Heart left ventricle (tissue), 16 donors: Measurements from ENCODE around the gene CPNE2. TPM values are rescaled to one million over a fixed set of nuclear protein-coding genes. Genes with fewer than 3 reads are reported as not detected.

Experiments
- ATAC-seq, 4 donors: fragments of 200-7000 bp; cut with Tn5 transposase; one replicate each; pipeline ENCODE4 v1.9.1; 2020 to 2022; ENCODE audit warnings: moderate library complexity in 4 of 4, mild to moderate bottlenecking in 3 of 4, moderate number of reproducible peaks in 1 of 4
- DNase-seq, 5 donors: peaks; one replicate each; pipeline ENCODE4 v3.0.0-alpha.2; 2020
- H3K27ac ChIP-seq, 12 donors: fragments of 200-600 bp; sonication (generic) in 4 of 12; one replicate each; pipeline versions ENCODE4 v1.5.0 to v1.8.0; 2016 to 2022; ENCODE audit warnings: mild to moderate bottlenecking in 2 of 12
- H3K27me3 ChIP-seq, 9 donors: fragments of 200-600 bp; sonication (generic) in 2 of 9; one replicate each; pipeline versions ENCODE4 v1.5.1 to v1.8.0; 2016 to 2022; ENCODE audit warnings: mild to moderate bottlenecking in 3 of 9
- H3K36me3 ChIP-seq, 9 donors: fragments of 200-600 bp; sonication (generic) in 2 of 9; one replicate each; pipeline versions ENCODE4 v1.5.0 to v1.8.0; 2018 to 2022; ENCODE audit warnings: mild to moderate bottlenecking in 2 of 9
- H3K4me1 ChIP-seq, 12 donors: fragments of 200-600 bp; sonication (generic) in 4 of 12; one replicate each; pipeline versions ENCODE4 v1.5.0 to v1.8.0; 2016 to 2022; ENCODE audit warnings: mild to moderate bottlenecking in 3 of 12
- H3K4me3 ChIP-seq, 12 donors: fragments of 200-600 bp; sonication (generic) in 4 of 12; one replicate each; pipeline versions ENCODE4 v1.5.0 to v1.8.0; 2017 to 2022; ENCODE audit warnings: mild to moderate bottlenecking in 9 of 12, moderate library complexity in 4 of 12
- H3K9me3 ChIP-seq, 12 donors: fragments of 200-600 bp; sonication (generic) in 4 of 12; one replicate each; pipeline versions ENCODE4 v1.5.0 to v1.8.0; 2016 to 2022; ENCODE audit warnings: mild to moderate bottlenecking in 1 of 12
- POLR2A ChIP-seq, 2 donors: fragments of 450-650 bp; IDR thresholded peaks; one replicate each; pipeline ENCODE4 v1.6.1; 2017; ENCODE audit warnings: antibody characterized with exemption in 2 of 2, mild to moderate bottlenecking in 2 of 2, moderate library complexity in 2 of 2
- WGBS, 4 donors: extraction: QIAGEN DNeasy Blood & Tissue Kit in 2 of 4; methylation state at CpG; one replicate each; pipeline versions ENCODE4 v1.1.5 to v1.1.7; 2013 to 2018; 5-methylcytosine and 5-hydroxymethylcytosine counted together
- intact Hi-C, 10 donors: fragments of 100-400 bp; cut with DNase I; formaldehyde crosslinking; loops; one replicate each; pipeline versions ENCODE4 v1.11.1 to v1.14.2; 2022
- polyA plus RNA-seq, 2 donors: library from polyadenylated mRNA; stranded (reverse); fragments of 200-250 nt; gene quantifications; one replicate each; pipeline ENCODE4 v1.2.3, GENCODE V29; 2013
- total RNA-seq, 9 donors: library from RNA; depleted of rRNA in 2 of 9; stranded (reverse); fragments of >200 nt in 2 of 9; fragmentation: NEBNext Ultra II Directional in 3 of 9; extraction: Animal tissue kit (Norgen Biotek cat#: 25700) in 3 of 9; gene quantifications; one replicate each; pipeline versions ENCODE4 v1.1.0 to v1.2.4, GENCODE V29; 2016 to 2023
- TF ChIP-seq, protein P1 (sequence below), 12 donors: fragments of 200-600 bp; sonication (generic) in 4 of 12; IDR thresholded peaks; one replicate each; pipeline versions ENCODE4 v1.5.0 to v1.8.0; 2018 to 2022; ENCODE audit warnings: antibody characterized with exemption in 12 of 12, mild to moderate bottlenecking in 5 of 12
- donor health status: ischemic (EF 13 %, LVEDD 7.1; RV severe dilation, severe dysfunction).
- donor health status: healthy with polysubstance abuse.
- donor health status: DM: no; HTN: yes; CAD: no.
- donor health status: DM: no; HTN: no; CAD: no.
- donor health status: ischemic (EF 25% LVEDD 6.9; RV normal size, moderate dysfunction).
- donor health status: ischemic (EF 25% LVEDD 5.7; RV mildly dilated, moderate dysfunction).
- donor health status: healthy.
- donor health status: DM: yes; HTN: yes; CAD: no.
- donor health status: ischemic (EF 35%, LVEDD 5.7; RV mildly dilated, moderate dysfunction).
- donor health status: nonischemic (EF 11% LVEDD 7.7; RV severe dilation, severe dysfunction).
- donor health status: DM: yes; HTN: yes; CAD: no.
- donor health status: PGD.
- donor health status: ischemic (EF 29% LVEDD 5.4; RV normal size, mild dysfunction).
- donor health status: nonischemic (EF 23%, LVEDD 6.1; RV moderate dilation, normal function).

Gene CPNE2
- total and polyA plus RNA-seq, 11 donors, result 7.2 to 23.6 (median 14.0) TPM

DNA sequence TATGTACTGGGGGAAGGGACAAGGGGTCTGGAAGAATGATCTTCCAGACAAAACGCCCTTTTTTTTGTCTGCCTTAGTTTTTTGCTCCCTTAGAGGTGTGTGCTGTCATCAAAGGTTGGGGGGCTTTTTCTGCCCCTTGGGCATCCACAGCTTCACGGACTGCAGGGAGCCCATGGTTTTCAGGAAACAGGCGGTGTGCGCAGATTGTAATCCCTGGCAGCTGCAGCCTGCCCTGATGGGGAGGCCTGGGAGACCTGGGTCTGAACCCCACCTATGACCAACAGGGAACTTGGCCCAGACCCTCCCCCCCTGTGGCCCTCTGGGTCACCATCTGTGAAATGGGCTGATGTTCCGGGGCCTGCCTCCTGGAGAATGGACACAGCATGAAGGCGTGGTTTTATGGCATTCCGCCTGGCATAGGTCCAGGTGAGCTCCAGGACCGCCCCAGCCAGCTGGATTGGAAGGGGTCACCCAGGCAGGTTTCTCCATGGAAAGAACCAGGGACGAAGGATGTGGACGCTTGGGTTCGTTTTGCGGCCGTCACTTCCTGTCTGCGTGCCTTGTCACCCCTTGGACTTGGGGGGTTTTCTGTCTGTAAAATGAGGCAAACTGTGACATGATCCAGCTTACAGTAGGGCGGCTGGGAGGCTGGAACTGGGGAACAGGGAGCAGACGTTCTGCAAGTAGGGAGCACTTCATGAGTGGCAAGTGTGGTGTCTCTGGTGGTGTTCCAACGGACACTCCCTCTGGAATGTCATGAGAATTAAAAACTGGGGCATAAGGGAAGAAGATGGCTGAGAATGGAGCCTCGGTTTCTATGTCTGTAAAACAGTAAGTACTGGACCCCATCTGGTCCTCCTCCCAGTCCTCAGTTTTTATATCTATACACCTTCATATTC is 1.5 kb downstream of the CPNE2 start:
- WGBS, 4 donors, result 54 to 74% (median 65%) methylated on average over 14 to 18 of the region's 18 CpGs

DNA sequence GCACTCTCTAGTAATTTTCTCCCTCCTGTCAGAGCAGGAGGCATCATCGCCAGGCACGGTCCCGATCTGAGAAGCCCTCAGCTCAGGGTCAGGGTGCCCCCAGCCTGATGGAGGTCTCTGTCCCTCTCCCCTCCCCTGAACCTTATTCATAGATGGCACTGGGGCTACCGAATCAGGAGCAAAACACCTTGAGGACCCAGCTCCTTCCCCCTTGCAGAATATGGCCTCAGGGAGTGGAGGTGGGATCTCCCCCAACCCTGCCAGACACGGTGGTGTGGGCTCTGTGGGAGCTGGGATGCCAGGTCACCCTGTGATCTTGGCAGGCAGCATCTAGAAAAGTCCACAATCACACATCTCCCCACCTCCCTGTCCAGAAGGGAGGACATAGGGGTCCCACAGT is 2.5 kb downstream of the CPNE2 start:
- Histone ChIP-seq H3K9me3 (peaks cover 0 to 6% (median 0%) of the 10 kb centered on the region in 12 donors), H3K4me3 (no peak overlapping the region), H3K4me1 (peaks cover 2 to 60% (median 17%) of the 10 kb centered on the region in 12 donors), H3K27ac (no peak overlapping the region), H3K27me3 (no peaks in the 10 kb centered on the region), H3K36me3 (no peaks in the 10 kb centered on the region)
- no peak for DNase-seq
- intact Hi-C loops, result loop anchor here in 5 of 10 donors (5.0 to 10.0 kb wide), 3 partner anchors 50 to 150 kb away; partner anchors contain the start of gene ARL2BP (in 1 of the 5)
- no peak for ATAC-seq
- WGBS, 4 donors, result 69 to 92% (median 84%) methylated on average over 4 to 5 of the region's 5 CpGs
- TF ChIP-seq POLR2A (IDR thresholded peaks at IDR 0.05), result no peak
- TF ChIP-seq, protein P1, sequence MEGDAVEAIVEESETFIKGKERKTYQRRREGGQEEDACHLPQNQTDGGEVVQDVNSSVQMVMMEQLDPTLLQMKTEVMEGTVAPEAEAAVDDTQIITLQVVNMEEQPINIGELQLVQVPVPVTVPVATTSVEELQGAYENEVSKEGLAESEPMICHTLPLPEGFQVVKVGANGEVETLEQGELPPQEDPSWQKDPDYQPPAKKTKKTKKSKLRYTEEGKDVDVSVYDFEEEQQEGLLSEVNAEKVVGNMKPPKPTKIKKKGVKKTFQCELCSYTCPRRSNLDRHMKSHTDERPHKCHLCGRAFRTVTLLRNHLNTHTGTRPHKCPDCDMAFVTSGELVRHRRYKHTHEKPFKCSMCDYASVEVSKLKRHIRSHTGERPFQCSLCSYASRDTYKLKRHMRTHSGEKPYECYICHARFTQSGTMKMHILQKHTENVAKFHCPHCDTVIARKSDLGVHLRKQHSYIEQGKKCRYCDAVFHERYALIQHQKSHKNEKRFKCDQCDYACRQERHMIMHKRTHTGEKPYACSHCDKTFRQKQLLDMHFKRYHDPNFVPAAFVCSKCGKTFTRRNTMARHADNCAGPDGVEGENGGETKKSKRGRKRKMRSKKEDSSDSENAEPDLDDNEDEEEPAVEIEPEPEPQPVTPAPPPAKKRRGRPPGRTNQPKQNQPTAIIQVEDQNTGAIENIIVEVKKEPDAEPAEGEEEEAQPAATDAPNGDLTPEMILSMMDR (IDR thresholded peaks at IDR 0.05), result no peak

More for the DNA sequence above, 1.5 kb downstream of the CPNE2 start:
- Histone ChIP-seq H3K36me3 (no peaks in the 10 kb centered on the region), H3K27me3 (no peaks in the 10 kb centered on the region), H3K4me3 (peak overlapping the region in 11 of 12 donors; percentile 76 to 98 (median 89)), H3K4me1 (peaks cover 2 to 54% (median 17%) of the 10 kb centered on the region in 12 donors), H3K27ac (peak overlapping the region in 3 of 12 donors; percentile 76 to 91 (median 90)), H3K9me3 (peaks cover 0 to 6% (median 0%) of the 10 kb centered on the region in 12 donors)
- intact Hi-C loops, result loop anchor here in 4 of 10 donors (5.0 to 10.0 kb wide), 3 partner anchors 51 to 151 kb away; partner anchors contain the start of gene ARL2BP (in 1 of the 4)
- TF ChIP-seq, protein P1 (IDR thresholded peaks at IDR 0.05), result no peak
- no peak for TF ChIP-seq POLR2A (IDR thresholded peaks at IDR 0.05)
- DNase-seq (peak in 3 of 5 donors; percentile 27 to 35 (median 31)), ATAC-seq (peak in 1 of 4 donors; percentile 21)

DNA sequence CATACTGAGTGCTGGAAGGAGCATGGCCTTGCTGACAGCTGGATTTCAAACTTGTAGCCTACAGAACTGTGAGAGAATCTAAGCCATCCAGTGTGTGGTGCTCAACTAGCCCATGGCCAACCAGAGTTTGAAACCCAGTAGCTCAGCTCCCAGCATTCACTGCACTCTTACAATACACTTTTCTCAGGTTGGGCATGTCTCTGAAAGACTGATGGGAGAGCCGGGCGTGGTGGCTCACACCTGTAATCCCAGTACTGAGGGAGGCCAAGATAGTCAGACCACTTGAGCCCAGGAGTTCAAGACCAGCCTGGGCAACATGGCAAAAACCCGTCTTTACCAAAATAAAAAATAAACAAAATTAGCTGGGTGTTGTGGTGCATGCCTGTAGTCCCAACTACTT is 3.8 kb downstream of the CPNE2 start:
- Histone ChIP-seq H3K4me1 (peaks cover 2 to 59% (median 18%) of the 10 kb centered on the region in 12 donors), H3K36me3 (no peaks in the 10 kb centered on the region), H3K27me3 (no peaks in the 10 kb centered on the region), H3K27ac (no peak overlapping the region), H3K4me3 (no peak overlapping the region), H3K9me3 (no peaks in the 10 kb centered on the region)
- TF ChIP-seq POLR2A (IDR thresholded peaks at IDR 0.05), result no peak
- TF ChIP-seq, protein P1 (IDR thresholded peaks at IDR 0.05), result no peak
- no peak for ATAC-seq
- WGBS, 4 donors, result 97 to 100% (median 98%) methylated on average over 3 of the region's 3 CpGs
- no peak for DNase-seq
- intact Hi-C loops, result loop anchor here in 5 of 10 donors (5.0 to 10.0 kb wide), 3 partner anchors 49 to 149 kb away; partner anchors contain the start of gene ARL2BP (in 1 of the 5)

DNA sequence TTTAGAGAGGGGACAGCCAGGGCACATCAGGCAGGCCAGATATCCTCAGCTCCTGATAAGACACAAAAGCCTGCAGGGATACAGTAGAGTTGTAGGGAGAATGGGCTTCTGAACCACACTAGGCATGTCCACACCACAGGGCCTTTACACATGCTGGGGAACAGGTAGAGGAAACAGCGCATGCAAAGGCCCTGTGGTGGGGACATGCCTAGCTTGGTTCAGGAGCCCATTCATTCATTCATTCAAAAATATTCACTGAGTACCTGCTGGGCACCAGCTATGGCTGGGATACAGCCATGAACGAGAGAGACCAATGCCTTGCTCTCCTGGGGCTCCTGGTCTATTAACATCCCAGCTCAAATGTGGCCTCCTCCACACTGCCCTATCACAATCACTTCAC is 4.4 kb downstream of the CPNE2 start:
- H3K4me3 ChIP-seq, result no peak overlapping the region
- no peak for DNase-seq
- H3K36me3 ChIP-seq, result no peaks in the 10 kb centered on the region
- H3K4me1 ChIP-seq, result peaks cover 0 to 53% (median 17%) of the 10 kb centered on the region in 12 donors
- WGBS, 4 donors, result 92 to 99% (median 95%) methylated on average over 2 of the region's 2 CpGs
- intact Hi-C loops, result loop anchor here in 5 of 10 donors (5.0 to 10.0 kb wide), 3 partner anchors 48 to 148 kb away; partner anchors contain the start of gene ARL2BP (in 1 of the 5)
- no peak for TF ChIP-seq POLR2A (IDR thresholded peaks at IDR 0.05)
- H3K27me3 ChIP-seq, result no peaks in the 10 kb centered on the region
- no peak overlapping the region for H3K27ac ChIP-seq
- H3K9me3 ChIP-seq, result no peaks in the 10 kb centered on the region
- no peak for ATAC-seq
